CD8-positive, alpha-beta memory T cell (primary cell): ENCODE data around the gene LAIR2. TPM values are rescaled to one million over a fixed set of nuclear protein-coding genes. Genes with fewer than 3 reads are reported as not detected.
A peak's percentile ranks its signal among the peaks of the same experiment; 100 is the strongest.

ENCODE experiments used
- CTCF ChIA-PET: fragments of 350-600 bp; sonication (Branson Sonifier 250); formaldehyde crosslinking; loops from one replicate; lab custom pipeline; 2021; ENCODE audit warnings: antibody characterized with exemption; lab: Charles Lee
- POLR2A ChIA-PET: fragments of 350-600 bp; sonication (Branson Sonifier 250); formaldehyde crosslinking; loops from one replicate; lab custom pipeline; 2021; ENCODE audit warnings: antibody characterized with exemption; lab: Charles Lee
- DNase-seq, 5 donors: peaks; one replicate each; pipeline versions ENCODE4 v3.0.0 to v3.0.0-alpha.2; 2020 to 2022; ENCODE audit warnings: mixed read lengths in 1 of 5
- H3K27ac ChIP-seq: one replicate; pipeline ENCODE4 v1.7.0; 2013; ENCODE audit warnings: low read depth, mild to moderate bottlenecking, low read length, moderate library complexity
- H3K27me3 ChIP-seq: 2 replicates; pipeline ENCODE4 v1.7.0; 2013; ENCODE audit warnings: low read length, mild to moderate bottlenecking; ENCODE audit not compliant: insufficient read depth, poor library complexity, severe bottlenecking
- H3K36me3 ChIP-seq: 2 replicates; pipeline ENCODE4 v1.7.0; 2013; ENCODE audit warnings: mild to moderate bottlenecking, low read length, moderate library complexity; ENCODE audit not compliant: insufficient read depth
- H3K4me1 ChIP-seq: 2 replicates; pipeline ENCODE4 v1.7.0; 2013; ENCODE audit warnings: mild to moderate bottlenecking, low read length, moderate library complexity; ENCODE audit not compliant: insufficient read depth
- H3K4me3 ChIP-seq: 2 replicates; pipeline ENCODE4 v1.7.0; 2013; ENCODE audit warnings: mild to moderate bottlenecking, low read length
- H3K9me3 ChIP-seq: 2 replicates; pipeline ENCODE4 v1.7.0; 2013; ENCODE audit warnings: mild to moderate bottlenecking, low read length
- H3K27ac Mint-ChIP-seq, 8 donors: one replicate each; pipeline ENCODE4 v1.8.0; 2020 to 2021; ENCODE audit warnings: mixed read lengths in 8 of 8, mild to moderate bottlenecking in 6 of 8, inconsistent platforms in 3 of 8, moderate library complexity in 3 of 8
- H3K27me3 Mint-ChIP-seq, 2 donors: one replicate each; pipeline ENCODE4 v1.8.0; 2020 to 2021; ENCODE audit warnings: mixed read lengths in 2 of 2, mild to moderate bottlenecking in 1 of 2, moderate library complexity in 1 of 2
- H3K36me3 Mint-ChIP-seq, 3 donors: one replicate each; pipeline ENCODE4 v1.8.0; 2020 to 2021; ENCODE audit warnings: mixed read lengths in 3 of 3, inconsistent platforms in 1 of 3, mild to moderate bottlenecking in 1 of 3
- H3K4me1 Mint-ChIP-seq, 3 donors: one replicate each; pipeline ENCODE4 v1.8.0; 2020 to 2021; ENCODE audit warnings: mixed read lengths in 3 of 3, inconsistent platforms in 1 of 3, mild to moderate bottlenecking in 1 of 3
- H3K4me3 Mint-ChIP-seq, 7 donors: one replicate each; pipeline ENCODE4 v1.8.0; 2020 to 2021; ENCODE audit warnings: mixed read lengths in 7 of 7, mild to moderate bottlenecking in 6 of 7, moderate library complexity in 4 of 7, inconsistent platforms in 2 of 7
- H3K9me3 Mint-ChIP-seq, 5 donors: one replicate each; pipeline ENCODE4 v1.8.0; 2020 to 2022; ENCODE audit warnings: mixed read lengths in 5 of 5, mild to moderate bottlenecking in 3 of 5, moderate library complexity in 2 of 5, inconsistent platforms in 1 of 5
- polyA plus RNA-seq: library from polyadenylated mRNA; unstranded; fragments of 300-500 nt; fragmentation: Illumina TruSeq; gene quantifications from one replicate; pipeline ENCODE4 v1.2.3, GENCODE V29; 2021
- total RNA-seq, 2 experiments: library from RNA; stranded (reverse); gene quantifications; one replicate each; pipeline ENCODE4 v1.2.3, GENCODE V29; 2021

LAIR2 gene
- total and polyA plus RNA-seq, 3 experiments from 2014 or later: 1.4 to 31.6 (median 1.4) TPM

GRCh38 chr19:54458648-54459281 is 43.9 kb upstream of the LAIR2 start:
- Histone ChIP-seq H3K9me3 (no peaks in the 10 kb centered on the region), H3K27ac (no peak overlapping the region), H3K4me3 (no peak overlapping the region), H3K4me1 (peaks cover 9% of the 10 kb centered on the region), H3K36me3 (peaks cover 72% of the 10 kb centered on the region), H3K27me3 (no peaks in the 10 kb centered on the region)
- Mint-ChIP-seq H3K4me1 (peaks cover 23 to 36% (median 24%) of the 10 kb centered on the region in 3 donors), H3K27ac (peak overlapping the region in 7 of 8 donors; percentile 34 to 95 (median 81)), H3K4me3 (peak overlapping the region in 2 of 7 donors; percentile 23 to 81), H3K36me3 (peaks cover 3 to 80% (median 9%) of the 10 kb centered on the region in 3 donors), H3K9me3 (peaks cover 0 to under 1% (median 0%) of the 10 kb centered on the region in 5 donors), H3K27me3 (peaks cover 0 to 1% of the 10 kb centered on the region in 2 donors)
- POLR2A ChIA-PET: interaction anchor here (0.6 kb wide), 1 partner anchor 15 kb away, joined by 7 read pairs; no protein-coding TSS in a partner anchor
- CTCF ChIA-PET: interaction anchor here (1.3 to 1.4 kb wide), 2 partner anchors 8 to 31 kb away, joined by 3 read pairs; no protein-coding TSS in a partner anchor
- no peak for DNase-seq

DNA sequence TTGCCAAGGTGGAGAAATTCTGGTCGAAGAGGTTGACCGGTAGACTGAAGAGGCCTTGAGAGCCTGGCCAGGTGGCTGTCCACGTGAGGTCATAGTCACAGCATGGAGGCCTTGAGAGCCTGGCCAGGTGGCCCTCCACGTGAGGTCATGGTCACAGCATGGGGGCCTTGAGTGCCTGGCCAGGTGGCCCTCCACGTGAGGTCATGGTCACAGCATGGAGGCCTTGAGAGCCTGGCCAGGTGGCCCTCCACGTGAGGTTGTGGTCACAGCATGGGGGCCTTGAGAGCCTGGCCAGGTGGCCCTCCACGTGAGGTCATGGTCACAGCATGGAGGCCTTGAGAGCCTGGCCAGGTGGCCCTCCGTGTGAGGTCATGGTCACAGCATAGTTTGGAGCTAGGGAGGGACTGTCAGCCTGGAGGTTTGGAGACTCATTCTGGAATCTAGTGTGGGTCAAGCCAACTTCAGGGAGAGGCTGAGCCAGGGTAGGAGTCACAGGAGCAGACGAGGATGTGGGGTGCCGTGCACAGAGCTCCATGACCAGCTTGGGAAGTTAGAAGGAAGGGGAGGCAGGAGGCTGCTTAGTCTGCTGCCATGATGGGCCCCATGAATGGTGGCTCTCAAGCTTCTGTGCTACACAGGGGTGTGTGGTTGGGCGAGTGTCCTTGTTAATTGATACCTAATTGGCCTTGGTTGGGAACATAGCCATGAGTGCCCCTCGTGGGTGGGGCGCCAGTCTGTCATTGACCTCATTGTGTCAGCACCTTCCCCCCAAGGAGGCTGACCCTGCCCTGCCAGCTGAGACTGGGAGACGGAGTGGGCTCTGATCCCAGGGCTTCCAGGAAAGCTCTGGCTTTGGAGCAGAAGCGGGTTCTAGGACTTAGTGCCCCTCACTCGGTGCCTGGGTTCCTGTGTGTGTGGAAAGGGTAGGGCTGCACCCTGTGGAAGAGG is 43.1 kb upstream of the LAIR2 start:
- H3K4me1 ChIP-seq: peaks cover 17% of the 10 kb centered on the region
- POLR2A ChIA-PET: interaction anchor here (0.8 to 1.2 kb wide), 2 partner anchors 9 to 11 kb away, joined by 3 to 5 read pairs; partner anchors contain the start of gene LENG8
- H3K36me3 Mint-ChIP-seq: peaks cover 3 to 77% (median 9%) of the 10 kb centered on the region in 3 donors
- peaks cover 30 to 43% (median 31%) of the 10 kb centered on the region in 3 donors for H3K4me1 Mint-ChIP-seq
- peaks cover 64% of the 10 kb centered on the region for H3K36me3 ChIP-seq
- H3K27me3 Mint-ChIP-seq: peaks cover 0 to 1% of the 10 kb centered on the region in 2 donors
- no peak overlapping the region for H3K4me3 ChIP-seq
- no peaks in the 10 kb centered on the region for H3K27me3 ChIP-seq
- no peaks in the 10 kb centered on the region for H3K9me3 ChIP-seq
- no peak for DNase-seq
- CTCF ChIA-PET: interaction anchor here (1.3 to 1.4 kb wide), 2 partner anchors 9 to 32 kb away, joined by 3 read pairs; no protein-coding TSS in a partner anchor
- H3K27ac Mint-ChIP-seq: peak overlapping the region; percentile 34 to 95 (median 82)
- peak overlapping the region in 3 of 7 donors; percentile 24 to 81 (median 57) for H3K4me3 Mint-ChIP-seq
- peaks cover 0 to 2% (median 0%) of the 10 kb centered on the region in 5 donors for H3K9me3 Mint-ChIP-seq
- no peak overlapping the region for H3K27ac ChIP-seq

- H3K27me3 Mint-ChIP-seq: peaks cover 0 to 1% of the 10 kb centered on the region in 2 donors
- H3K9me3 Mint-ChIP-seq: peaks cover 0 to 2% (median 0%) of the 10 kb centered on the region in 5 donors
- H3K36me3 Mint-ChIP-seq: peaks cover 3 to 68% (median 9%) of the 10 kb centered on the region in 3 donors
- no peaks in the 10 kb centered on the region for H3K27me3 ChIP-seq
- H3K4me3 Mint-ChIP-seq: peak overlapping the region in 2 of 7 donors; percentile 34 to 80
- H3K4me1 ChIP-seq: peaks cover 21% of the 10 kb centered on the region
- peak overlapping the region in 2 of 8 donors; percentile 60 to 98 for H3K27ac Mint-ChIP-seq
- DNase-seq: no peak
- ChIA-PET CTCF (no interaction called here), POLR2A (interaction anchor here (0.8 to 1.2 kb wide), 2 partner anchors 10 to 12 kb away, joined by 3 to 5 read pairs; partner anchors contain the start of gene LENG8)
- H3K27ac ChIP-seq: no peak overlapping the region
- H3K4me1 Mint-ChIP-seq: peaks cover 31 to 46% (median 31%) of the 10 kb centered on the region in 3 donors
- peaks cover 55% of the 10 kb centered on the region for H3K36me3 ChIP-seq
- no peaks in the 10 kb centered on the region for H3K9me3 ChIP-seq
- H3K4me3 ChIP-seq: no peak overlapping the region
Observed at GRCh38 chr19:54460230-54461005, 42.2 kb upstream of the LAIR2 start.

GRCh38 chr19:54461210-54461609 is 41.4 kb upstream of the LAIR2 start:
- Histone ChIP-seq H3K9me3 (no peaks in the 10 kb centered on the region), H3K4me1 (peaks cover 21% of the 10 kb centered on the region), H3K27me3 (no peaks in the 10 kb centered on the region), H3K27ac (no peak overlapping the region), H3K36me3 (peaks cover 47% of the 10 kb centered on the region), H3K4me3 (no peak overlapping the region)
- Mint-ChIP-seq H3K36me3 (peaks cover 3 to 62% (median 9%) of the 10 kb centered on the region in 3 donors), H3K9me3 (peaks cover 0 to 2% (median 0%) of the 10 kb centered on the region in 5 donors), H3K4me3 (peak overlapping the region in 5 of 7 donors; percentile 4 to 64 (median 23)), H3K4me1 (peaks cover 31 to 50% (median 31%) of the 10 kb centered on the region in 3 donors), H3K27ac (peak overlapping the region in 6 of 8 donors; percentile 19 to 98 (median 72)), H3K27me3 (peaks cover 0 to 1% of the 10 kb centered on the region in 2 donors)
- DNase-seq: no peak
- CTCF ChIA-PET: interaction anchor here (3.0 kb wide), 1 partner anchor 8 kb away, joined by 9 read pairs; no protein-coding TSS in a partner anchor
- POLR2A ChIA-PET: interaction anchor here (0.9 to 2.9 kb wide), 2 partner anchors 8 to 13 kb away, joined by 4 to 35 read pairs; partner anchors contain the start of gene LENG8

DNA sequence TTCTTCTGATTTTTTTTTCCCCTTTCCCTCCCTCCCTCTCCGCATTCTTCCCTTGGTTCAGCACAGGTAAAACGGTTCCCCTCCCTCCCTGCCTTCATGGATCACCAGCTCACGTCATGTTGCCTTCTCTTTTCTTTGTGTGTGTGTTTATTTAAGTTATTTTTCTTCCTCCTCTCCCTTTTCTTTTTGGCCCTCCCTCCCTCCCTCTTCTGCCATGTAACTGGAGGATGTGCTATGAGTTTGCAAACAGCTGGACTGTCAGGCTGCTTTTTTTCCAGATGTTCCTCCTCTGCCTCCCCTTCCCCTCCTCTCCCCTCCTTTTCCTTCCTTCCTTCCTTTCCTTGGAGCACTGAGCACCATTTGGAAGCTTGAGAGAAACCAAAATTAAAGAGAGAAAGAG is 41.0 kb upstream of the LAIR2 start:
- H3K27me3 ChIP-seq: no peaks in the 10 kb centered on the region
- no peak for DNase-seq
- Mint-ChIP-seq H3K27me3 (peaks cover 0 to 1% of the 10 kb centered on the region in 2 donors), H3K4me3 (peak overlapping the region; percentile 16 to 64 (median 32)), H3K4me1 (peaks cover 33 to 50% (median 34%) of the 10 kb centered on the region in 3 donors), H3K36me3 (peaks cover 3 to 58% (median 9%) of the 10 kb centered on the region in 3 donors), H3K9me3 (peaks cover 0 to 2% (median 0%) of the 10 kb centered on the region in 5 donors), H3K27ac (peak overlapping the region; percentile 28 to 98 (median 66))
- no peak overlapping the region for H3K27ac ChIP-seq
- H3K9me3 ChIP-seq: no peaks in the 10 kb centered on the region
- H3K4me1 ChIP-seq: peaks cover 21% of the 10 kb centered on the region
- POLR2A ChIA-PET: interaction anchor here (0.7 to 2.9 kb wide), 3 partner anchors 9 to 303 kb away, joined by 3 to 35 read pairs (median 4); partner anchors contain the start of genes LENG1 and LENG8
- no peak overlapping the region for H3K4me3 ChIP-seq
- CTCF ChIA-PET: interaction anchor here (0.8 to 3.0 kb wide), 3 partner anchors 8 to 13 kb away, joined by 3 to 9 read pairs (median 9); partner anchors contain the start of genes CDC42EP5 and LENG8
- peaks cover 45% of the 10 kb centered on the region for H3K36me3 ChIP-seq

- peaks cover 3 to 53% (median 9%) of the 10 kb centered on the region in 3 donors for H3K36me3 Mint-ChIP-seq
- H3K4me3 ChIP-seq: peak overlapping the region; percentile 91
- peaks cover 0 to 1% of the 10 kb centered on the region in 2 donors for H3K27me3 Mint-ChIP-seq
- ChIA-PET POLR2A (interaction anchor here (0.7 to 2.9 kb wide), 3 partner anchors 9 to 303 kb away, joined by 3 to 35 read pairs (median 4); partner anchors contain the start of genes LENG1 and LENG8), CTCF (interaction anchor here (0.8 to 3.0 kb wide), 3 partner anchors 9 to 13 kb away, joined by 3 to 9 read pairs (median 9); partner anchors contain the start of genes CDC42EP5 and LENG8)
- H3K27ac Mint-ChIP-seq: peak overlapping the region; percentile 46 to 98 (median 70)
- H3K27me3 ChIP-seq: no peaks in the 10 kb centered on the region
- peak in 1 of 5 donors; percentile 56 for DNase-seq
- peak overlapping the region; percentile 15 to 85 (median 41) for H3K4me3 Mint-ChIP-seq
- peaks cover 21% of the 10 kb centered on the region for H3K4me1 ChIP-seq
- H3K9me3 ChIP-seq: no peaks in the 10 kb centered on the region
- peaks cover 33 to 50% (median 35%) of the 10 kb centered on the region in 3 donors for H3K4me1 Mint-ChIP-seq
- peaks cover 0 to 2% (median 0%) of the 10 kb centered on the region in 5 donors for H3K9me3 Mint-ChIP-seq
- peaks cover 40% of the 10 kb centered on the region for H3K36me3 ChIP-seq
- H3K27ac ChIP-seq: peak overlapping the region; percentile 76
Observed at GRCh38 chr19:54462047-54462654, 40.5 kb upstream of the LAIR2 start.
